ENCODE measurements around the gene COL9A2. TPM values are rescaled to one million over a fixed set of nuclear protein-coding genes. Genes with fewer than 3 reads are reported as not detected.
"Not testable (repeated sequence)": the region's sequence is repeated elsewhere in the genome, so short reads cannot be mapped to it uniquely, and the experiment has no call there.

Gene COL9A2
- total RNA-seq, 2 donors from 2014 or later = 2.3 to 59.1 TPM

GRCh38 chr1:40332695-40333094 is 15.6 kb upstream of the COL9A2 start:
- H3K4me1 ChIP-seq = no peaks in the 10 kb centered on the region
- no peak overlapping the region for H3K27ac ChIP-seq
- no peak for ATAC-seq
- no peaks in the 10 kb centered on the region for H3K36me3 ChIP-seq (replicated peaks in 1 of 2; ENCODE audit: insufficient read depth in 1 of 2, low read depth in 2 of 2)
- no peak for DNase-seq
- no peak overlapping the region for H3K4me3 ChIP-seq
- H3K9me3 ChIP-seq = no peaks in the 10 kb centered on the region
- TF ChIP-seq CTCF (IDR thresholded peaks at IDR 0.05) (no peak), POLR2A (IDR thresholded peaks at IDR 0.05) (no peak)
- no peaks in the 10 kb centered on the region for H3K27me3 ChIP-seq
- 72 to 77% methylated on average over 1 of the region's 1 CpG for whole genome bisulfite sequencing, 2 donors
- intact Hi-C loops (cut with DNase I) = no loop called here

GRCh38 chr1:40331403-40331802 is 14.3 kb upstream of the COL9A2 start:
- H3K27ac ChIP-seq; H3K36me3 ChIP-seq (replicated peaks in 1 of 2; ENCODE audit: insufficient read depth in 1 of 2, low read depth in 2 of 2); intact Hi-C loops (cut with DNase I); H3K27me3 ChIP-seq; ATAC-seq; H3K9me3 ChIP-seq; H3K4me3 ChIP-seq; DNase-seq; H3K4me1 ChIP-seq: not testable (repeated sequence)
- WGBS, 2 donors = 85 to 89% methylated on average over 1 of the region's 1 CpG

- no peak overlapping the region for H3K27ac ChIP-seq
- no peak for DNase-seq
- TF ChIP-seq POLR2A (IDR thresholded peaks at IDR 0.05) = no peak
- TF ChIP-seq CTCF (IDR thresholded peaks at IDR 0.05) = no peak
- ATAC-seq = no peak
- H3K9me3 ChIP-seq = no peaks in the 10 kb centered on the region
- intact Hi-C loops (cut with DNase I) = no loop called here
- H3K4me1 ChIP-seq = peaks cover 28% of the 10 kb centered on the region
- peaks cover 0 to 7% of the 10 kb centered on the region in 2 donors for H3K27me3 ChIP-seq
- no peak overlapping the region for H3K4me3 ChIP-seq
- 82 to 94% methylated on average over 2 to 4 of the region's 4 CpGs for WGBS, 2 donors
- no peaks in the 10 kb centered on the region for H3K36me3 ChIP-seq (replicated peaks in 1 of 2; ENCODE audit: insufficient read depth in 1 of 2, low read depth in 2 of 2)
These were observed 2.0 kb upstream of the COL9A2 start for GRCh38 chr1:40318970-40319621.

GRCh38 chr1:40318476-40318875 is 1.4 kb upstream of the COL9A2 start:
- TF ChIP-seq CTCF (IDR thresholded peaks at IDR 0.05) = no peak
- no peak for TF ChIP-seq POLR2A (IDR thresholded peaks at IDR 0.05)
- ATAC-seq (no peak), DNase-seq (no peak)
- intact Hi-C loops (cut with DNase I) = no loop called here
- WGBS, 2 donors = 85 to 90% methylated on average over 4 of the region's 4 CpGs
- H3K4me3 ChIP-seq = no peak overlapping the region
- no peaks in the 10 kb centered on the region for H3K36me3 ChIP-seq (replicated peaks in 1 of 2; ENCODE audit: insufficient read depth in 1 of 2, low read depth in 2 of 2)
- H3K27me3 ChIP-seq = peaks cover 0 to 7% of the 10 kb centered on the region in 2 donors
- peaks cover 28% of the 10 kb centered on the region for H3K4me1 ChIP-seq
- H3K9me3 ChIP-seq = no peaks in the 10 kb centered on the region
- H3K27ac ChIP-seq = no peak overlapping the region

GRCh38 chr1:40317394-40318074 is 448 bp upstream of the COL9A2 start:
- Histone ChIP-seq H3K4me3 (no peak overlapping the region), H3K4me1 (peaks cover 28% of the 10 kb centered on the region), H3K27ac (no peak overlapping the region), H3K9me3 (no peaks in the 10 kb centered on the region), H3K27me3 (peaks cover 0 to 7% of the 10 kb centered on the region in 2 donors), H3K36me3 (replicated peaks in 1 of 2; ENCODE audit: insufficient read depth in 1 of 2, low read depth in 2 of 2) (no peaks in the 10 kb centered on the region)
- intact Hi-C loops (cut with DNase I) = no loop called here
- TF ChIP-seq POLR2A (IDR thresholded peaks at IDR 0.05) = no peak
- no peak for TF ChIP-seq CTCF (IDR thresholded peaks at IDR 0.05)
- ATAC-seq (no peak), DNase-seq (no peak)
- 47 to 63% methylated on average over 12 to 20 of the region's 21 CpGs for WGBS, 2 donors

Measured in body of pancreas (tissue), 4 donors.